K562 treated with DMSO at 1 percent for 24 hours (cell line): Measurements from ENCODE around the gene PCSK6. TPM values are rescaled to one million over a fixed set of nuclear protein-coding genes. Genes with fewer than 3 reads are reported as not detected.

Experiments used
- total RNA-seq: library from RNA; unstranded; fragments of 300-600 nt; gene quantifications from 2 replicates; pipeline ENCODE4 v1.2.3, GENCODE V29; 2022; ENCODE audit warnings: low read depth; ENCODE audit not compliant: insufficient read depth

PCSK6 gene
- total RNA-seq = 12.4 and 16.9 TPM in 2 replicates

DNA sequence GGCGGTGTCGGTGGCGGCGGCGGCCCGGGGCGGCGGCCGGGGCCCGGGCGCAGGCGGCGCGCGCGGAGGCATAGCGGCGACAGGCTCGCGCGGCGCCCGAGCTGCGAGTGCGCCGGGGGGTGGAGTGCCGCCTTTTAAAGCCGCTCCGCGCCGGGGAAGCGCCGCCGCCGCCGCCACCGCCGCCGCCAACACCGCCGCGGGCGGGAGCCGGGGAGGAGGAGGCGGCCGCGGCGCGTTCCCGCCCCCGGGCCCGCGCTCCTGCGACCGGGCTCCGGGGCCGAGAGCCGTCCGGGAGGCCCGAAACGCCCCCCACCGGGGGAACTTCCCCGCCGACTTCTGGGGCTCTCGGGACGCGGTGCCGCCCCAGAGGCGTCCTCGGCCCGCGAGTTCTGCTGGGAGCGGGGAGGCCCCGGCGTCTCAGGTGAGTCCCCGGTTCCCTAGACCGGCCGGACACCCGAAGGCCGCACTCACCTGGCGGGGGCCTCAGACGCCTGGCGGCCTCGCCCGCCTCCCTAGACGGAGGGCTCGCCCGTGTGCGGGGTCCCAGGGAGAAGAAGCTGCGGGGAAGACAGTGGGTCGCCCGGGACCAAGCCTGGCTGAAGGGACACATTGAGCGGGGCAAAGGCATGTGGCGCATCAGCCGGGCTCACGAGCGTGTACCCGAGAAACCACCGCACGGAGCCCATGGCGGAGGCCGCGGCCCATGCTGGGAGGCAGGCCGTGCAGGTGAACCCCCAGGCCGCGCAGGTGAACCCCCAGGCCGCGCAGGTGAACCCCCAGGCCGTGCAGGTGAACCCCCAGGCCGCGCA is at the start of gene PCSK6:
TSS of gene PCSK6 (minus strand) at position 109 of the 809 bp plus-strand sequence. CDS start at position 72, 37 bp downstream.

GRCh38 chr15:101294731-101295606 is 194.5 kb downstream of the PCSK6 start, which contains the start of gene SNRPA1:
TSS of gene SNRPA1 (minus strand) at chr15:101295248. CDS start at chr15:101295178, 70 bp downstream.

DNA sequence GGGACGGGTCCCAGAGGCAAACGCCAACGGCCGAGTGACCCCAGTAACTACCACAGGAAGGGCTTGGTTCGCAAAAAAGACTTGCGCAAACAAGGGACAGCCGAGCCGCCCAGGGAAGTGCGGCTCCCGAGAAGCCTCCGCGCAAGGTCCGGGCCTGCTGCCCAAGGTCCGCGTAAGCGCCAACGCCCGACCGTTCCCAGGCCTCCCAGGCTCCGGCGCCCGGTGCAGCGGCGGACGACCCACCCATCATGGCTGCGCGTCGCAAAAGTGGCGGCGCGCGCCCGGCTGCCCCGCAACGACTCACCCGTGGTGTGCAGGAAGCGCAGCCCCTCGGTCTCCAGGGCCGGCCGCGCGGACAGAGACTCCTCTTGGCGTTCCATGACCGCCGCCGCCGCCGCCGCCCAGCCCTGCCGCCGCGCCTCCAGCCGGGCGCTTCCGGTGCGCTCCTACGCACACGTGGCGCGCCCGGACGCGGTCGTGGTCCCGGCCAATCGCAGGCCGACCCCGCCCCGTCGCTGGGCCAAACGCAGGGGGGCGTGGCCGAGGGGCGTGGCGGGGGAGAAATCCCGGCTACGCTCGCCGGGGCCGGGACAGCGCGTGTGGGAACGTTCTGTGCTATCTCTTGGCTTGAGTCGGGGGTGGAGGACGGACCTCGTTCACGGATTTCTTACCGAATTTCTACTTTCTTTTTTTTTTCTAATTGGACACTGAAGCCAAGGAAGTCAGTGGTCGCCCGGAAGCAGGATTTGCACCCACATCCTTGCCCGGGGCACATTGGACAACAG is 212.3 kb downstream of the PCSK6 start, which contains the start of gene SELENOS:
TSS of gene SELENOS (minus strand) at position 448 of the 785 bp plus-strand sequence. CDS start at position 380, 68 bp downstream.

Other genes with a start within 250 kb of the PCSK6 start
- gene CHSY1, start 237.7 kb downstream of the PCSK6 start, total RNA-seq = 11.3 and 11.8 TPM in 2 replicates
- 64.1 and 69.2 TPM in 2 replicates for gene SELENOS, start 212.2 kb downstream of the PCSK6 start, total RNA-seq
- 61.3 and 69.8 TPM in 2 replicates for gene SNRPA1, start 194.5 kb downstream of the PCSK6 start, total RNA-seq
- 32.6 and 33.4 TPM in 2 replicates for gene TM2D3, start 162.7 kb upstream of the PCSK6 start, total RNA-seq
- 7.6 and 8.6 TPM in 2 replicates for gene TARS3, start 234.8 kb upstream of the PCSK6 start, total RNA-seq